ENCODE measurements around the gene SYP. TPM values are rescaled to one million over a fixed set of nuclear protein-coding genes. Genes with fewer than 3 reads are reported as not detected.

The SYP gene
- 1.2 TPM for polyA plus RNA-seq (2012; ENCODE audit: missing spikeins)

- DNase-seq (ENCODE audit: insufficient read length) (peak; percentile 88), FAIRE-seq (peak; percentile 78)
- TF ChIP-seq TAF1 (IDR thresholded peaks at IDR 0.05; ENCODE audit: borderline replicate concordance, low read depth, low read length) (no peak), POLR2A (IDR thresholded peaks at IDR 0.05; ENCODE audit: low read depth, low read length) (peak; percentile 76; the same call in 1 of the 2 replicates), POLR2AphosphoS5 (IDR thresholded peaks at IDR 0.05; ENCODE audit: low read depth, low read length) (peak; percentile 66)
These were observed at the start of gene SYP for GRCh38 chrX:49199906-49200771. SYP (minus strand) TSS chrX:49200193; CDS start chrX:49200186, 7 bp downstream.

- TF ChIP-seq TAF1 (IDR thresholded peaks at IDR 0.05; ENCODE audit: borderline replicate concordance, low read depth, low read length) (no peak), POLR2AphosphoS5 (IDR thresholded peaks at IDR 0.05; ENCODE audit: low read depth, low read length) (no peak), POLR2A (IDR thresholded peaks at IDR 0.05; ENCODE audit: low read depth, low read length) (no peak)
- FAIRE-seq (no peak), DNase-seq (ENCODE audit: insufficient read length) (no peak)
These were observed 49.6 kb upstream of the SYP start for GRCh38 chrX:49249616-49250015.

GRCh38 chrX:49249071-49249470 is 49.1 kb upstream of the SYP start:
- TF ChIP-seq POLR2A (IDR thresholded peaks at IDR 0.05; ENCODE audit: low read depth, low read length) (no peak), POLR2AphosphoS5 (IDR thresholded peaks at IDR 0.05; ENCODE audit: low read depth, low read length) (no peak), TAF1 (IDR thresholded peaks at IDR 0.05; ENCODE audit: borderline replicate concordance, low read depth, low read length) (no peak)

GRCh38 chrX:49247916-49248811 is 48.2 kb upstream of the SYP start:
- TF ChIP-seq TAF1 (IDR thresholded peaks at IDR 0.05; ENCODE audit: borderline replicate concordance, low read depth, low read length) (no peak), POLR2A (IDR thresholded peaks at IDR 0.05; ENCODE audit: low read depth, low read length) (no peak), POLR2AphosphoS5 (IDR thresholded peaks at IDR 0.05; ENCODE audit: low read depth, low read length) (no peak)
- no peak for FAIRE-seq
- DNase-seq (ENCODE audit: insufficient read length) = no peak

More at GRCh38 chrX:49249071-49249470, 49.1 kb upstream of the SYP start:
- no peak for DNase-seq (ENCODE audit: insufficient read length)
- FAIRE-seq = no peak

GRCh38 chrX:49247346-49247745 is 47.4 kb upstream of the SYP start:
- no peak for FAIRE-seq
- no peak for TF ChIP-seq TAF1 (IDR thresholded peaks at IDR 0.05; ENCODE audit: borderline replicate concordance, low read depth, low read length)
- TF ChIP-seq POLR2A (IDR thresholded peaks at IDR 0.05; ENCODE audit: low read depth, low read length) = no peak
- no peak for TF ChIP-seq POLR2AphosphoS5 (IDR thresholded peaks at IDR 0.05; ENCODE audit: low read depth, low read length)
- DNase-seq (ENCODE audit: insufficient read length) = no peak

GRCh38 chrX:49246541-49246940 is 46.5 kb upstream of the SYP start:
- FAIRE-seq (no peak), DNase-seq (ENCODE audit: insufficient read length) (no peak)
- TF ChIP-seq TAF1 (IDR thresholded peaks at IDR 0.05; ENCODE audit: borderline replicate concordance, low read depth, low read length) (no peak), POLR2A (IDR thresholded peaks at IDR 0.05; ENCODE audit: low read depth, low read length) (no peak), POLR2AphosphoS5 (IDR thresholded peaks at IDR 0.05; ENCODE audit: low read depth, low read length) (no peak)

GRCh38 chrX:49244207-49244606 is 44.2 kb upstream of the SYP start:
- FAIRE-seq = no peak
- TF ChIP-seq POLR2A (IDR thresholded peaks at IDR 0.05; ENCODE audit: low read depth, low read length) (no peak), POLR2AphosphoS5 (IDR thresholded peaks at IDR 0.05; ENCODE audit: low read depth, low read length) (no peak), TAF1 (IDR thresholded peaks at IDR 0.05; ENCODE audit: borderline replicate concordance, low read depth, low read length) (no peak)
- no peak for DNase-seq (ENCODE audit: insufficient read length)

- TF ChIP-seq POLR2A (IDR thresholded peaks at IDR 0.05; ENCODE audit: low read depth, low read length) (no peak), POLR2AphosphoS5 (IDR thresholded peaks at IDR 0.05; ENCODE audit: low read depth, low read length) (no peak), TAF1 (IDR thresholded peaks at IDR 0.05; ENCODE audit: borderline replicate concordance, low read depth, low read length) (no peak)
- DNase-seq (ENCODE audit: insufficient read length) = no peak
- no peak for FAIRE-seq
These were observed 43.2 kb upstream of the SYP start for GRCh38 chrX:49243166-49243565.

GRCh38 chrX:49242545-49243066 is 42.6 kb upstream of the SYP start:
- TF ChIP-seq TAF1 (IDR thresholded peaks at IDR 0.05; ENCODE audit: borderline replicate concordance, low read depth, low read length) (no peak), POLR2A (IDR thresholded peaks at IDR 0.05; ENCODE audit: low read depth, low read length) (no peak), POLR2AphosphoS5 (IDR thresholded peaks at IDR 0.05; ENCODE audit: low read depth, low read length) (no peak)
- DNase-seq (ENCODE audit: insufficient read length) (no peak), FAIRE-seq (no peak)

GRCh38 chrX:49238735-49239134 is 38.7 kb upstream of the SYP start:
- TF ChIP-seq POLR2AphosphoS5 (IDR thresholded peaks at IDR 0.05; ENCODE audit: low read depth, low read length) (no peak), POLR2A (IDR thresholded peaks at IDR 0.05; ENCODE audit: low read depth, low read length) (no peak), TAF1 (IDR thresholded peaks at IDR 0.05; ENCODE audit: borderline replicate concordance, low read depth, low read length) (no peak)
- DNase-seq (ENCODE audit: insufficient read length) (no peak), FAIRE-seq (no peak)

GRCh38 chrX:49237060-49237459 is 37.1 kb upstream of the SYP start:
- TF ChIP-seq POLR2AphosphoS5 (IDR thresholded peaks at IDR 0.05; ENCODE audit: low read depth, low read length) = no peak
- TF ChIP-seq TAF1 (IDR thresholded peaks at IDR 0.05; ENCODE audit: borderline replicate concordance, low read depth, low read length) = no peak
- no peak for TF ChIP-seq POLR2A (IDR thresholded peaks at IDR 0.05; ENCODE audit: low read depth, low read length)
- DNase-seq (ENCODE audit: insufficient read length) (no peak), FAIRE-seq (peak; percentile 17)
